Stomach (tissue), 9 donors: ENCODE data around the gene NUP62. TPM values are rescaled to one million over a fixed set of nuclear protein-coding genes. Genes with fewer than 3 reads are reported as not detected.

ENCODE experiments used
- DNase-seq, 2 donors: peaks; one replicate each; pipeline versions ENCODE4 v3.0.0 to v3.0.0-alpha.2; 2013 to 2019
- H3K27ac ChIP-seq, 5 donors: fragments of 200-600 bp in 4 of 5; sonication (generic) in 4 of 5; one replicate each; pipeline ENCODE4 v1.5.1; 2013 to 2019; ENCODE audit warnings: mild to moderate bottlenecking in 1 of 5, moderate library complexity in 1 of 5
- H3K27me3 ChIP-seq, 3 donors: fragments of 200-600 bp; sonication (generic); one replicate each; pipeline ENCODE4 v1.5.1; 2017 to 2019; ENCODE audit warnings: mixed run types in 1 of 3
- H3K36me3 ChIP-seq, 4 donors: fragments of 200-600 bp; sonication (generic); 1 replicate in 3 of 4; 2 replicates in 1 of 4; pipeline ENCODE4 v1.5.1; 2016 to 2019
- H3K4me1 ChIP-seq, 4 donors: fragments of 200-600 bp; sonication (generic); one replicate each; pipeline ENCODE4 v1.5.1; 2016 to 2019
- H3K4me3 ChIP-seq, 4 donors: fragments of 200-600 bp; sonication (generic) in 3 of 4; one replicate each; pipeline ENCODE4 v1.5.1; 2016 to 2019; ENCODE audit warnings: mild to moderate bottlenecking in 1 of 4
- H3K9me3 ChIP-seq, 4 donors: fragments of 200-600 bp; sonication (generic); one replicate each; pipeline ENCODE4 v1.5.1; 2016 to 2019
- EP300 ChIP-seq: sonication (generic); formaldehyde crosslinking; IDR thresholded peaks from one replicate; pipeline ENCODE4 v1.6.1; 2017; ENCODE audit warnings: antibody characterized with exemption
- POLR2A ChIP-seq, 4 donors: fragments of 450-650 bp; IDR thresholded peaks; one replicate each; pipeline ENCODE4 v1.6.1; 2016; ENCODE audit warnings: antibody characterized with exemption in 4 of 4, control low read depth in 2 of 4, mild to moderate bottlenecking in 1 of 4, moderate library complexity in 1 of 4
- POLR2AphosphoS5 ChIP-seq, 3 donors: sonication (generic); formaldehyde crosslinking; IDR thresholded peaks; one replicate each; pipeline ENCODE4 v1.6.1; 2016; ENCODE audit warnings: antibody characterized with exemption in 3 of 3
- WGBS, 5 donors: extraction: QIAGEN DNeasy Blood & Tissue Kit in 3 of 5; methylation state at CpG; one replicate each; pipeline versions ENCODE4 v1.1.5 to v1.1.7; 2013 to 2018; 5-methylcytosine and 5-hydroxymethylcytosine counted together
- intact Hi-C: fragments of 100-400 bp; cut with DNase I; formaldehyde crosslinking; loops from one replicate; pipeline ENCODE4 v1.15.1; 2023; ENCODE audit warnings: low total_unique reads
- polyA plus RNA-seq, 3 donors: library from polyadenylated mRNA; stranded (reverse); fragments of 200-250 nt; gene quantifications; one replicate each; pipeline ENCODE4 v1.2.3, GENCODE V29; 2013
- total RNA-seq, 5 donors: library from RNA; depleted of rRNA; stranded (reverse); fragments of >200 nt; gene quantifications; one replicate each; pipeline versions ENCODE4 v1.1.0 to v1.2.3, GENCODE V29; 2014 to 2016
- TF ChIP-seq, protein P1 (sequence below), 7 experiments: fragments of 450-650 bp in 4 of 7; fragments of 200-600 bp in 3 of 7; sonication (generic) in 3 of 7; IDR thresholded peaks; one replicate each; pipeline ENCODE4 v1.5.1; 2016 to 2019; ENCODE audit warnings: antibody characterized with exemption in 7 of 7, control low read depth in 2 of 7, mild to moderate bottlenecking in 1 of 7
- donor health status: healthy with polysubstance abuse.
- donor health status: Bipolar disorder and iron deficiency.
- donor health status: healthy.

The NUP62 gene
- total and polyA plus RNA-seq, 8 donors: 5.3 to 58.0 (median 15.2) TPM

DNA sequence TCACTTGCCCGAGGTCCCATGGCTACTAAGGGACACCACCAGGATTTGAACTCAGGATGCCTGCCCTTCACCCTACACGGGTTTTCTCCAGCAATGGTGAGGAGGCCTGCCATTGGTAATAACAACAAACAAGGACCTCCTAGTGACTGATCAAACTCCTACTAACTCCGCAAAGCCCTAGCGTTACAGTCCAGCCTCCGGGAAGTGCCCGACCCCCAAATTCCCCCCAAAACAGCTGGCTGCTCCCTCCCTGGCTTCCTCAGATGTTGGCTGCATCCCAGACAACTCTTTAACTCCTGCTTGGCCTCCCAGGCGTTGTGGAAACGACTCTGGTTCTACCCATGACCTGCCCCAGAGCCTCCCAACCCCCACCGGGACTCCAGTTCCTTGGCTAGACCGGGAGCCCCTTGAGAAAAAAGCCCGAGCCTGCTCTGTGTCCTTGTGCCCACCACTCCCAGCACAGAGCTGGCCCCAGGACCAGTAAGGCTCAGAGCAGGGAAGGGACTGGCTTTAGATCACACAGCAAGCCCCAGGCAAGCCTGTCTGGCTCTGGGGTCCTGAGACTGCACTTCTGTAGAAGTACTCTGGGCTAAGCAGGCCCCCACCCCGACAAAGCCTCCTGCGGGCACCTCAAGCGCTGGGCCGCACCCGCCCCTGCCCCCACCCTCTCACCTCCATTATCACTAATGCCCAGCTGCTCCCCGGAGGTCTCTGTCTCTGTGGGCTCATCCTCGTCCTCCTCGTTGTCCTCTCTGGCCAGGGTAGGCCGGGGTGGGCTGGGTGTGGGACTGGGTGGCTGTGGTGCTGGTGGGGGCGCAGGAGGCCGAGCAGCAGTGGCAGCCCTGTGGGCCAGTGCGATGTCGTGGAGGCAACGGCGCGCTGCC, 56.8 kb downstream of the NUP62 start:
- Histone ChIP-seq H3K9me3 (no peaks in the 10 kb centered on the region), H3K4me3 (no peak overlapping the region), H3K36me3 (peaks cover 7 to 32% (median 27%) of the 10 kb centered on the region in 4 donors), H3K27me3 (no peaks in the 10 kb centered on the region), H3K4me1 (peaks cover 29 to 63% (median 52%) of the 10 kb centered on the region in 4 donors), H3K27ac (peak overlapping the region in 1 of 5 donors; percentile 25)
- 83 to 90% (median 87%) methylated on average over 25 to 27 of the region's 27 CpGs for WGBS, 5 donors
- TF ChIP-seq, protein P1, sequence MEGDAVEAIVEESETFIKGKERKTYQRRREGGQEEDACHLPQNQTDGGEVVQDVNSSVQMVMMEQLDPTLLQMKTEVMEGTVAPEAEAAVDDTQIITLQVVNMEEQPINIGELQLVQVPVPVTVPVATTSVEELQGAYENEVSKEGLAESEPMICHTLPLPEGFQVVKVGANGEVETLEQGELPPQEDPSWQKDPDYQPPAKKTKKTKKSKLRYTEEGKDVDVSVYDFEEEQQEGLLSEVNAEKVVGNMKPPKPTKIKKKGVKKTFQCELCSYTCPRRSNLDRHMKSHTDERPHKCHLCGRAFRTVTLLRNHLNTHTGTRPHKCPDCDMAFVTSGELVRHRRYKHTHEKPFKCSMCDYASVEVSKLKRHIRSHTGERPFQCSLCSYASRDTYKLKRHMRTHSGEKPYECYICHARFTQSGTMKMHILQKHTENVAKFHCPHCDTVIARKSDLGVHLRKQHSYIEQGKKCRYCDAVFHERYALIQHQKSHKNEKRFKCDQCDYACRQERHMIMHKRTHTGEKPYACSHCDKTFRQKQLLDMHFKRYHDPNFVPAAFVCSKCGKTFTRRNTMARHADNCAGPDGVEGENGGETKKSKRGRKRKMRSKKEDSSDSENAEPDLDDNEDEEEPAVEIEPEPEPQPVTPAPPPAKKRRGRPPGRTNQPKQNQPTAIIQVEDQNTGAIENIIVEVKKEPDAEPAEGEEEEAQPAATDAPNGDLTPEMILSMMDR (IDR thresholded peaks at IDR 0.05): no peak
- TF ChIP-seq EP300 (no peak), POLR2A (IDR thresholded peaks at IDR 0.05) (no peak), POLR2AphosphoS5 (IDR thresholded peaks at IDR 0.05) (no peak)
- no peak for DNase-seq
- intact Hi-C loops: no loop called here

DNA sequence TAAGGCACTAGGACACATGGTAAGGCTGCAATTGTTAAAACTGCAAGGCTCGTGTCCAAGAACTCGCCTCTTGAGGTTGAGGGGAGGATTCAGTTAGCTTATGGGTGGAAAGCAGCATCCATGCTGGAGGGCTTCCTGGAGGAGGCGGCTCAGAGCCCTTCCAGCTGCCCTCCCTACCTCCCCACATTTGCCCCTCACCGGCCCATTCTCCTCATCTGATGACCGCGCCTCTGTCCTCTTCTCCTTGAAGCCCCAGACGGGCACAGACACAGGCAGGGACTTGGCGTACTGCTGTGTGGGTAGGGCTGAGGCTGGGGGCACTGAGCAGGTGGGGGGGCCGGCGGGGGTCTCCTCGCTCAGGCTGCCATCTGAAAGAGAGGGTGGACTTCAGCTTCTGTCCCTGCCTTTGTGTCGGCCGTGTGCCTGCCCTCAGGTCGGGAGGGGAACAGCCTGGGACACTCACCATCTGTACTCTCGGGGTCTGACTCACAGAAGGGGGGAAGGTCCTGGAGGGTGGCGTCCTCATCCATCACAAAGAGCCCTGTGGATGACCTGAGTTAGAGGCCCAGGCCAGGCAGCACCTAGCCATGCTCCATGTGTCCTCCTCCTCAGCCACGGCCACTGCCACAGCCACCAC, 57.8 kb downstream of the NUP62 start:
- DNase-seq: no peak
- TF ChIP-seq POLR2A (IDR thresholded peaks at IDR 0.05) (no peak), POLR2AphosphoS5 (IDR thresholded peaks at IDR 0.05) (no peak), EP300 (no peak)
- TF ChIP-seq, protein P1 (IDR thresholded peaks at IDR 0.05): no peak
- H3K9me3 ChIP-seq: no peaks in the 10 kb centered on the region
- peak overlapping the region in 1 of 5 donors; percentile 25 for H3K27ac ChIP-seq
- no peak overlapping the region for H3K4me3 ChIP-seq
- intact Hi-C loops: no loop called here
- H3K4me1 ChIP-seq: peaks cover 33 to 68% (median 57%) of the 10 kb centered on the region in 4 donors
- peaks cover 7 to 32% (median 27%) of the 10 kb centered on the region in 4 donors for H3K36me3 ChIP-seq
- whole genome bisulfite sequencing, 5 donors: 85 to 92% (median 89%) methylated on average over 17 of the region's 17 CpGs
- no peaks in the 10 kb centered on the region for H3K27me3 ChIP-seq

DNA sequence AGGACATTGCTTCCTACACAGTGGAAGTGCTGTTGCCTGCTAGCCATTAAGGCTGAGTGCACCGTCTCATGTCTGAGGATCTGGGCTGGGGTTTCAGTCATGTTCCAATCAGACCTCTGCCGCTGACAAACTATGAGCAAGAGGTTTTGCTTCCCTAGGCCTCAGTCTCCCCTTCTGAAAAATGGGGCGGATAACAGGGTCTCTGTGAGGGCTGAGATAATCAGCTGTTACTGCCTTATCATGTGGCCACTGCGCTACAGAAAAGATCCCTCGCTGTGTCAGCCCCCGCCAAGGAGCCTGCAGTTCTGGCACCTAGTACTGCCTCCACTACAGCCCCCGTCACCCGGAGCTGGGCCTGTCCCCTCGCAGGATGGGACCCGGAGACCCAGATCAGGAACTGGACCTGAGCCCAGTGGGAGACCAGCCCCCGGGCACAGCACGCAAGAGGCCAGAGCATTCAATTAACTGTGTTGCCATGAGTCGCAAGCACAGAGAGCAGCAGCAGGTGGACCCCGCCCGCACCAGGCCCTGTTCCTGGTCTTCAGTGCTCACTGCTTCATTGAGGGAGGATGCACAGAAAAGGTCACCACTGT, 58.9 kb downstream of the NUP62 start:
- Histone ChIP-seq H3K27me3 (no peaks in the 10 kb centered on the region), H3K9me3 (no peaks in the 10 kb centered on the region), H3K4me3 (peak overlapping the region; percentile 50 to 58 (median 54)), H3K27ac (peak overlapping the region; percentile 88 to 96 (median 91)), H3K4me1 (peaks cover 39 to 72% (median 62%) of the 10 kb centered on the region in 4 donors), H3K36me3 (peaks cover 7 to 32% (median 27%) of the 10 kb centered on the region in 4 donors)
- DNase-seq: no peak
- 51 to 70% (median 64%) methylated on average over 10 to 15 of the region's 15 CpGs for WGBS, 5 donors
- intact Hi-C loops: no loop called here
- TF ChIP-seq POLR2A (IDR thresholded peaks at IDR 0.05) (no peak), EP300 (no peak), POLR2AphosphoS5 (IDR thresholded peaks at IDR 0.05) (no peak)
- TF ChIP-seq, protein P1 (IDR thresholded peaks at IDR 0.05): no peak
